Neuronal stem cell (in vitro differentiated cells): ENCODE measurements around the gene POF1B.
"Not testable (repeated sequence)": the region's sequence is repeated elsewhere in the genome, so short reads cannot be mapped to it uniquely, and the experiment has no call there.

ENCODE experiments used
- DNase-seq: peaks from one replicate; pipeline ENCODE4 v3.0.0-alpha.2; 2013; ENCODE audit warnings: low spot score
- H2AFZ ChIP-seq: one replicate; pipeline ENCODE4 v1.6.1; 2013; ENCODE audit warnings: mild to moderate bottlenecking, low read length, inconsistent platforms
- H2AK5ac ChIP-seq: 2 replicates; pipeline ENCODE4 v1.6.1; 2013; ENCODE audit warnings: low read depth, mild to moderate bottlenecking, inconsistent platforms, low read length, moderate library complexity, mixed read lengths
- H2BK120ac ChIP-seq: 2 replicates; pipeline ENCODE4 v1.6.1; 2013; ENCODE audit warnings: low read depth, mild to moderate bottlenecking, inconsistent platforms, low read length, moderate library complexity, mixed read lengths
- H2BK12ac ChIP-seq: one replicate; pipeline ENCODE4 v1.6.1; 2013; ENCODE audit warnings: low read length, inconsistent platforms
- H2BK15ac ChIP-seq: 2 replicates; pipeline ENCODE4 v1.6.1; 2013; ENCODE audit warnings: mild to moderate bottlenecking, low read length, inconsistent platforms, mixed read lengths
- H2BK5ac ChIP-seq: one replicate; pipeline ENCODE4 v1.6.1; 2013; ENCODE audit warnings: inconsistent platforms, mild to moderate bottlenecking, low read length, moderate library complexity
- H3K14ac ChIP-seq: one replicate; pipeline ENCODE4 v1.6.1; 2013; ENCODE audit warnings: low read length, inconsistent platforms
- H3K18ac ChIP-seq: 2 replicates; pipeline ENCODE4 v1.6.1; 2013; ENCODE audit warnings: low read length, inconsistent platforms
- H3K23ac ChIP-seq: 2 replicates; pipeline ENCODE4 v1.6.1; 2013; ENCODE audit warnings: low read depth, mild to moderate bottlenecking, mixed read lengths, low read length, inconsistent platforms; ENCODE audit not compliant: poor library complexity
- H3K27ac ChIP-seq: replicated peaks from 3 replicates; pipeline ENCODE4 v1.5.1; 2013; ENCODE audit warnings: low read length, inconsistent platforms
- H3K27me3 ChIP-seq, 3 experiments: 2 replicates each; pipeline ENCODE4 v1.6.1; 2013; ENCODE audit warnings: low read length in 3 of 3, mild to moderate bottlenecking in 2 of 3, inconsistent platforms in 1 of 3, low read depth in 1 of 3, mixed read lengths in 1 of 3, moderate library complexity in 1 of 3; ENCODE audit not compliant: control insufficient read depth in 3 of 3, insufficient read depth in 3 of 3
- H3K36me3 ChIP-seq, 2 donors: replicated peaks in 1 of 2; 2 replicates each; pipeline ENCODE4 v1.6.1; 2013; ENCODE audit warnings: low read length in 2 of 2; ENCODE audit not compliant: control insufficient read depth in 2 of 2, insufficient read depth in 2 of 2
- H3K4ac ChIP-seq: 2 replicates; pipeline ENCODE4 v1.6.1; 2013; ENCODE audit warnings: inconsistent platforms, mild to moderate bottlenecking, low read length, moderate library complexity
- H3K4me1 ChIP-seq, 2 donors: 1 replicate in 1 of 2; 2 replicates in 1 of 2; pipeline ENCODE4 v1.6.1; 2013; ENCODE audit warnings: low read length in 2 of 2, low read depth in 1 of 2; ENCODE audit not compliant: control insufficient read depth in 2 of 2, insufficient read depth in 1 of 2
- H3K4me2 ChIP-seq: one replicate; pipeline ENCODE4 v1.6.1; 2013; ENCODE audit warnings: mild to moderate bottlenecking, low read length, inconsistent platforms; ENCODE audit not compliant: insufficient read depth, poor library complexity, severe bottlenecking
- H3K4me3 ChIP-seq, 2 donors: 2 replicates each; pipeline ENCODE4 v1.5.1; 2013; ENCODE audit warnings: low read length in 2 of 2, mild to moderate bottlenecking in 2 of 2, inconsistent platforms in 1 of 2, moderate library complexity in 1 of 2
- H3K79me1 ChIP-seq: one replicate; pipeline ENCODE4 v1.6.1; 2013; ENCODE audit warnings: low read depth, mild to moderate bottlenecking, inconsistent platforms, low read length, moderate library complexity
- H3K9ac ChIP-seq: one replicate; pipeline ENCODE4 v1.6.1; 2013; ENCODE audit warnings: mild to moderate bottlenecking, low read depth, low read length, inconsistent platforms; ENCODE audit not compliant: poor library complexity
- H3K9me3 ChIP-seq, 2 donors: replicated peaks in 1 of 2; 2 replicates each; pipeline versions ENCODE3 to v1.6.1; 2013; ENCODE audit warnings: low read length in 2 of 2, mild to moderate bottlenecking in 2 of 2, inconsistent platforms in 1 of 2, low read depth in 1 of 2, mixed read lengths in 1 of 2, moderate library complexity in 1 of 2; ENCODE audit not compliant: control insufficient read depth in 2 of 2, insufficient read depth in 1 of 2
- H4K8ac ChIP-seq: one replicate; pipeline ENCODE4 v1.6.1; 2013; ENCODE audit warnings: low read depth, mild to moderate bottlenecking, inconsistent platforms, low read length, moderate library complexity
- H4K91ac ChIP-seq: one replicate; pipeline ENCODE4 v1.6.1; 2013; ENCODE audit warnings: low read length, low read depth, mild to moderate bottlenecking, inconsistent platforms; ENCODE audit not compliant: poor library complexity
- WGBS, 2 donors: extraction: QIAGEN DNeasy Blood & Tissue Kit; methylation state at CpG; one replicate each; pipeline ENCODE4 v1.1.7; 2013; ENCODE audit warnings: missing lambda C conversion rate in 2 of 2, mixed read lengths in 1 of 2; ENCODE audit not compliant: insufficient read length in 2 of 2, insufficient replicate concordance in 1 of 2; ENCODE audit errors: extremely low coverage in 2 of 2; 5-methylcytosine and 5-hydroxymethylcytosine counted together

The POF1B gene

DNA sequence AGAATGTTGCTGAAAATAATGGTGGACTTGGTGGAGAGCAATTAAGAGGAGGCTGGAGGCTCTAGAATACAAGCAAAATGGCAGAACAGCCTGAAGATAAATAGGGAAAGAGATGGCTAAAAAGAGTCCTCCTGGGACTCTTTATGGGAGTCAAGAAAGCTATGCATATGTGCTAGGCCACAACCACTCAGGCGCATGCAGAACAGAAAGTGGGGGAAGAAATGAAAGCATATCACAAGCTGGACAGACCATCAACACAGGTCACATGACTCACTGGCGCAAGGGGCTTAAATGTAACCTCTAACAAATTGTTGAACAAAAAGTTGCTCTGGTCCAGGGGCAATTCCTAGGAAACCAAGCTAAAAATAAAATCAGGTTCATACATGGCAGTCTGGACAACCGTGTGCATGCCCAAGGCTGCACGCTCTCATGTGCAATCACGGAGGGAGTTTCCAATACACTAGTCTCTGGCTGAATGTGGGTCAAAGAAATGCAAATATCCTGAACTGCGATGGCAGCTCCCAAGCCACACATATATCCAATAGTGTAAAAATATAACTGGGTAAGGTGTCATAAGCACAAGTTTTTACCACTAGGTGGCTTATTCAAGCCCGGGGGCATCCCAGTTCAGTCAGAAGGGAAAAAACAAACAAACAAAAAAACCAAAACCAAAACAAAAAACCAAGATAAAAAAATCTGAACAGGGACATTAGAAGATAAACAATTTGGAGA is 90.3 kb downstream of the POF1B start:
- Histone ChIP-seq H2BK12ac (no peak overlapping the region), H3K4me2 (no peak overlapping the region), H4K91ac (no peak overlapping the region), H3K36me3 (no peaks in the 10 kb centered on the region), H3K14ac (no peak overlapping the region), H2BK15ac (no peak overlapping the region), H4K8ac (no peak overlapping the region), H3K79me1 (no peaks in the 10 kb centered on the region), H3K4me1 (no peaks in the 10 kb centered on the region), H3K4ac (no peak overlapping the region), H3K9ac (no peak overlapping the region), H2BK120ac (no peak overlapping the region), H3K9me3 (no peaks in the 10 kb centered on the region), H2BK5ac (no peak overlapping the region), H3K27ac (no peak overlapping the region), H3K18ac (no peak overlapping the region), H3K4me3 (no peak overlapping the region), H2AFZ (no peak overlapping the region), H3K23ac (no peak overlapping the region), H2AK5ac (no peak overlapping the region), H3K27me3 (no peaks in the 10 kb centered on the region)
- WGBS, 2 donors = no CpG with 5 or more reads among the region's 7 CpGs
- DNase-seq = no peak

DNA sequence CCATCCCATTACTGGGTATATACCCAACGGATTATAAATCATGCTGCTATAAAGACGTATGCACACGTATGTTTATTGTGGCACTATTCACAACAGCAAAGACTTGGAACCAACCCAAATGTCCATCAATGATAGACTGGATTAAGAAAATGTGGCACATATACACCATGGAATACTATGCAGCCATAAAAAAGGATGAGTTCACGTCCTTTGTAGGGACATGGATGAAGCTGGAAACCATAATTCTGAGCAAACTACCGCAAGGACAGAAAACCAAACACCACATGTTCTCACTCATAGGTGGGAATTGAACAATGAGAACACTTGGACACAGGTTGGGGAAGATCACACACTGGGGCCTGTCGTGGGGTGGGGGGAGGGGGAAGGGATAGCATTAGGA is 94.2 kb downstream of the POF1B start:
- not testable (repeated sequence) for H3K18ac ChIP-seq, H3K9me3 ChIP-seq, H2BK15ac ChIP-seq, H3K23ac ChIP-seq, DNase-seq, H3K27ac ChIP-seq, H3K14ac ChIP-seq, H4K8ac ChIP-seq, H3K4me2 ChIP-seq, H2BK12ac ChIP-seq, H4K91ac ChIP-seq, H3K4ac ChIP-seq, H3K27me3 ChIP-seq, H2BK5ac ChIP-seq, H3K36me3 ChIP-seq, H2AFZ ChIP-seq, H3K4me3 ChIP-seq, H3K9ac ChIP-seq, H3K79me1 ChIP-seq, H3K4me1 ChIP-seq, H2AK5ac ChIP-seq, H2BK120ac ChIP-seq
- no CpG with 5 or more reads among the region's 6 CpGs for WGBS, 2 donors

DNA sequence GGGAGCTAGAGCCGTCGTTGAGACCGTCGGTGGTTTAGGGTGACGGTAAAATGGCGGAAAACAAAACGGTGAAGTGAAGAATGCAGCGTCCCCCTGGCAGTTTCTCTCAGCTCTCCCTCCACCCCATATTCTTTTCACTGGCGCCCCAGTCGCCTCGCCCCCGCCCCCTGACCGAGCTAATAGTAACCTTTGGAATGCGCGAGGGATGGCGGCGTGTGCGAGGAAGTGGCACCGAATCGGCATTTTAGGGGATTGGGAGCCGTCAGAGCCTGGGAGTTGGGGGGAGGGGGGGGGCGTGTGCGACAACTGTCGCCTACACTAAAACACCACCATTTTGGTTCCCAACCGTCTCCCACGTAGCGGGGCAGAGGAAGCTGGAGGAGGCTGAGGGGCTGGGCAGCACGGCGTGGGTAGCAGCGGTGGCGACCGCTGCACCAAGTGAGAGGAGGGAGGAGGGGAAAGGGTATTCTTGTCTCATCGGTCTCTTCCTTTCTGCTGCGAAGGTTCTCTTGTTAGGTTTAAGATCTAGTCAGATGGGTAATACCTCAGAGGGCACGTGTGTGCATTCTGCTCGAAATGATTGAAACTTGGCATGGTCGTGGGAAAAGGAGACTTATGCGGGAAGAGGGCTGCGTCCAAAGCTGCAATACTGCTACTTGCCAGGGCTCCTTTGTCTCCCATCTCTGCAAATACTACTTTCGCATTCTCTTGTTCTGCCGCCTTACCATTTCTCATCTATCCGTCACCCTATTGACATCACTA is 134.8 kb downstream of the POF1B start:
- no peak overlapping the region for H3K23ac ChIP-seq
- H2BK12ac ChIP-seq = no peak overlapping the region
- no peak overlapping the region for H2BK120ac ChIP-seq
- WGBS, 2 donors = no CpG with 5 or more reads among the region's 42 CpGs
- DNase-seq = peak; percentile 14
- no peak overlapping the region for H2AK5ac ChIP-seq
- peak overlapping the region; percentile 71 to 99 for H3K4me3 ChIP-seq
- no peak overlapping the region for H3K14ac ChIP-seq
- H3K36me3 ChIP-seq = peaks cover 0 to 25% of the 10 kb centered on the region in 2 donors
- H3K4me1 ChIP-seq = no peaks in the 10 kb centered on the region
- H2AFZ ChIP-seq = peak overlapping the region; percentile 74
- H3K27me3 ChIP-seq = no peaks in the 10 kb centered on the region
- no peak overlapping the region for H4K8ac ChIP-seq
- H2BK15ac ChIP-seq = no peak overlapping the region
- peak overlapping the region; percentile 39 for H3K27ac ChIP-seq
- peak overlapping the region; percentile 40 for H3K4me2 ChIP-seq
- no peaks in the 10 kb centered on the region for H3K79me1 ChIP-seq
- H2BK5ac ChIP-seq = no peak overlapping the region
- no peak overlapping the region for H3K4ac ChIP-seq
- no peaks in the 10 kb centered on the region for H3K9me3 ChIP-seq
- peak overlapping the region; percentile 93 for H3K18ac ChIP-seq
- peak overlapping the region; percentile 88 for H3K9ac ChIP-seq
- H4K91ac ChIP-seq = no peak overlapping the region

DNA sequence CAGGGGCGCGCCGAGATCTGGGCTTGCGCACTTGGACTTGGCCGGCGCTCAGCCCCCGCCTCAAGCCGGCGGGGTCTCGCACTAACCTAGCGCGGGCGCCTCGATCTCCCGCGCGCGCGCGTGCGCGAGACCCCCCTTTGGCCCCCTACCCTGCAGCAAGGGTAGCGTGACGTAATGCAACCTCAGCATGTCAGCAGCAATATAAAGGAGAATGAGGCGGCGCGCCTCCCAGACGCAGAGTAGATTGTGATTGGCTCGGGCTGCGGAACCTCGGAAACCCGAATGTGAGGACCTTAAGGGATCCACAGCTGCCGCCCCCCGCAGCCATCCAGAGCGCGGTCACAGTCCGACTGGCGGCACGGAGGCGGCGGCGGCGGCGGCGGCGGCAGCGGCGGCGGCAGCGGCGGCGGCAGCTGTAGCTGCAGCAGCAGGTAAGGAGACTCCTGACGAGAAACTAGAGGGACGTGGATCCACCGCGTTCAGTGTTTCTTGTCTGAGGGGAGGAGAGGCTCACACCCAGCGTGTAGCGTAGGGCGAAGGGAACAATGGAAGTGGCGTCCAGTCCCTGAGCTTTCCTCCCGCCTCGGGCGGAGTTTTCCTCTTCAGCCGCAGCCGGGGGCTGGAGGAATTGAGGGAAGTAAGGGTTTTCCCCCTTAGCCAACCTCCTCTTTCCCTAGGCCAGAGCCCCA is 135.6 kb downstream of the POF1B start, which contains the start of the genes SATL1 and ZNF711:
Gene SATL1, minus strand, starts transcription at position 19 of the 689 bp plus-strand sequence. CDS start 134,811 bp downstream, outside the sequence.
Gene ZNF711, plus strand, starts transcription at position 231 of the 689 bp plus-strand sequence. CDS start 3,582 bp downstream, outside the sequence.
- Histone ChIP-seq H3K4ac (no peak within 1 kb of the TSS), H3K27ac (peak within 1 kb of the TSS; percentile 39), H2BK120ac (no peak within 1 kb of the TSS), H2BK15ac (no peak within 1 kb of the TSS), H3K4me1 (no peaks in the 10 kb centered on the region), H3K23ac (no peak within 1 kb of the TSS), H3K27me3 (no peaks in the 10 kb centered on the region), H2AFZ (peak within 1 kb of the TSS; percentile 74), H3K4me3 (peak within 1 kb of the TSS; percentile 71 to 99), H2AK5ac (no peak within 1 kb of the TSS), H3K18ac (peak within 1 kb of the TSS; percentile 93), H4K8ac (no peak within 1 kb of the TSS), H3K9ac (peak within 1 kb of the TSS; percentile 88), H3K14ac (no peak within 1 kb of the TSS), H3K79me1 (no peaks in the 10 kb centered on the region), H3K36me3 (peaks cover 0 to 20% of the 10 kb centered on the region in 2 donors), H3K9me3 (no peaks in the 10 kb centered on the region), H2BK12ac (no peak within 1 kb of the TSS), H2BK5ac (no peak within 1 kb of the TSS), H3K4me2 (peak within 1 kb of the TSS; percentile 40), H4K91ac (no peak within 1 kb of the TSS)
- DNase-seq = peak; percentile 73
- no CpG with 5 or more reads among the region's 65 CpGs for WGBS, 2 donors
